ENCODE measurements around the gene MIOX.

The MIOX gene

DNA sequence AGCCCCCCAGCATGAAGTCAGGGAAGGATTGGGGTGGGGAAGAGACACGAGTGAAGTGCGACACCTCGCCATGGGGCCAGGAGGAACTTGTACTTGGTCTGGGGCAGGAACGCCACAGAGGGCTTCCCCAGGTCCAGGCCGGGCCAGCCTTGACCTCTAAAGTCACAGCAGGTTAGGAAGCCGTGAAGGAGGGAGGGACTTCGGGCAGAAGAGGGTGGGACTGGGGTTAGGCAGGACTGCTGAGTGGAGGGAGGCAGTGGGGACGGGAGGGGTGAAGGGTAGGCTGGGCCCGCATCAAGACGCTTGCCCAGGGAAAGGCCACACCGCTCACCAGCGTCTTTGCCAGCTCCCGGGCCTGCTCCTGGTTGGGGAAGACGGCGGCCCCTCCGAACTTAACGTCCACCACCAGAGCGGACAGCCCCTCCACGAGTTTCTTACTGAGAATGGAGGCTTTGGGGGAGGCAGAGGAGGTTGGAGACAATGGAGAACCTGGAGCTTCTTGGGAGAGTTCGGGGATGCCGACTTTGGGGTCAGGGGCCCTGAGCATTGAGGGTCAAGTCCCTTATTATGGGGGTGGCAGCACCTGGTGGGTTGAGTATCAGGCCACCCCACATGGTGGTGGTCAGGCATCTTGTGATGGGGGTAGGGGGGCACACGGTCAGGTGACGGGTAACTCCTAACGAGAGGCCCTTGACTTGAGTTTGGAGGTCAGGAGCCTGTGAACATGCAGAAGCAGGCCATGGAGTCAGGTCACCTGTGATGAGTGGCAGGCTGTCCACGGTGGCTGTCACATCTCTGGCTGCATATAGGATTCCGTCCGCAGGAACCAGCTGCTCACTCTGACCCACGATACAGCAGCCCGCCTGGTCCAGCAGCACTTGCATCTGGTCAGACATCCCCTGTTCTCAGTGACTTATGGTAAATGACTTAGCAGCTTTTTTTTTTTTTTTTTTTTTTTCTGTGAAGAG lies 40.5 kb downstream of the MIOX start:
- Histone ChIP-seq H3K9me3 (ENCODE audit: control insufficient read depth in 2 of 2, low read length in 2 of 2) (no peaks in the 10 kb centered on the region), H3K4me3 (ENCODE audit: low read length in 2 of 2) (peak overlapping the region; percentile 72 to 80), H3K9ac (ENCODE audit: low read length in 2 of 2) (peak overlapping the region in 1 of 2 donors; percentile 58), H3K36me3 (ENCODE audit: control insufficient read depth in 2 of 2, insufficient read depth in 2 of 2, low read length in 2 of 2) (peaks cover 5 to 9% of the 10 kb centered on the region in 2 donors), H3K27ac (ENCODE audit: low read length) (peak overlapping the region; percentile 74), H3K4me1 (ENCODE audit: control insufficient read depth, insufficient read depth, low read length) (peaks cover 61% of the 10 kb centered on the region), H3K27me3 (ENCODE audit: control insufficient read depth in 1 of 2, insufficient read depth in 2 of 2, low read length in 2 of 2) (peaks cover 10 to 33% of the 10 kb centered on the region in 2 donors)

DNA sequence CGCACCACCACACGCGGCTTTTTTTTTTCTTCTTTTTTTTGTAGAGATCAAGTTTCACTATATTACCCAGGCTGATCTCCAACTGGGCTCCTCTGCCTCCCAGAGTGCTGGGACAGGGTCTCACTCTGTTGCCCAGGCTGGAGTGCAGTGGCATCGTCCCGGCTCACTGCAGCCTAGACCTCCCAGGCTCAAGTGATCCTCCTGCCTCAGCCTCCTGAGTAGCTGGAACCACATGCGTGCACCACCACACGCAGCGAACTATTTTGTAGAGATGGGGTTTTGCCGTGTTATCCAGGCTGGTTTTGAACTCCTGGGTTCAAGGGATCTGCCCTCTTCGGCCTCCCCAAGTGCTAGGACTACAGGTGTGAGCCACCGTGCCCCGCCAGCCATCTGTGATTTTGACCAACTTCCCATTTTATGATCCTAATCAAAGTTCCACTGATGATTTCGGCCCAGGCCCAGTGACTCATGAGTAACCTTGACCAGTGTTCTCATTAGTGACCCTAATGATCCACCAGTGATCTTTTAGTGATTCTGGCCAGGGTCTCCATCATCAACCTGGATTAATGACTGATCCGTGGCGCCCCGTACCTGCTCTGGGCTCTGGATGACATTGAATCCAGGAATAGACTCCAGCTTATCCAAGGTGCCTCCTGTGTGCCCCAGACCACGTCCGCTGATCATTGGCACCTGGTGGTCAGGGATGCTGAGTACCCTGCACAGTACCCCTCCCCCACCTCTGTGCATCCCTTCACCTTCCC lies 41.4 kb downstream of the MIOX start:
- Histone ChIP-seq H3K27ac (ENCODE audit: low read length) (peak overlapping the region; percentile 6), H3K4me1 (ENCODE audit: control insufficient read depth, insufficient read depth, low read length) (peaks cover 65% of the 10 kb centered on the region), H3K9me3 (ENCODE audit: control insufficient read depth in 2 of 2, low read length in 2 of 2) (no peaks in the 10 kb centered on the region), H3K27me3 (ENCODE audit: control insufficient read depth in 1 of 2, insufficient read depth in 2 of 2, low read length in 2 of 2) (peaks cover 13 to 43% of the 10 kb centered on the region in 2 donors), H3K4me3 (ENCODE audit: low read length in 2 of 2) (peak overlapping the region in 1 of 2 donors; percentile 8), H3K9ac (ENCODE audit: low read length in 2 of 2) (no peak overlapping the region), H3K36me3 (ENCODE audit: control insufficient read depth in 2 of 2, insufficient read depth in 2 of 2, low read length in 2 of 2) (peaks cover 0 to 7% of the 10 kb centered on the region in 2 donors)

- Histone ChIP-seq H3K4me3 (ENCODE audit: low read length in 2 of 2) (peak overlapping the region in 1 of 2 donors; percentile 68), H3K4me1 (ENCODE audit: control insufficient read depth, insufficient read depth, low read length) (peaks cover 61% of the 10 kb centered on the region), H3K27me3 (ENCODE audit: control insufficient read depth in 1 of 2, insufficient read depth in 2 of 2, low read length in 2 of 2) (peaks cover 15 to 50% of the 10 kb centered on the region in 2 donors), H3K36me3 (ENCODE audit: control insufficient read depth in 2 of 2, insufficient read depth in 2 of 2, low read length in 2 of 2) (no peaks in the 10 kb centered on the region), H3K27ac (ENCODE audit: low read length) (peak overlapping the region; percentile 37), H3K9me3 (ENCODE audit: control insufficient read depth in 2 of 2, low read length in 2 of 2) (no peaks in the 10 kb centered on the region), H3K9ac (ENCODE audit: low read length in 2 of 2) (peak overlapping the region in 1 of 2 donors; percentile 14)
Observed at GRCh38 chr22:50528682-50529415, 42.2 kb downstream of the MIOX start.

- peak overlapping the region; percentile 13 to 14 for H3K9ac ChIP-seq (ENCODE audit: low read length in 2 of 2)
- no peaks in the 10 kb centered on the region for H3K9me3 ChIP-seq (ENCODE audit: control insufficient read depth in 2 of 2, low read length in 2 of 2)
- no peaks in the 10 kb centered on the region for H3K36me3 ChIP-seq (ENCODE audit: control insufficient read depth in 2 of 2, insufficient read depth in 2 of 2, low read length in 2 of 2)
- peaks cover 55% of the 10 kb centered on the region for H3K4me1 ChIP-seq (ENCODE audit: control insufficient read depth, insufficient read depth, low read length)
- H3K27ac ChIP-seq (ENCODE audit: low read length): peak overlapping the region; percentile 37
- H3K27me3 ChIP-seq (ENCODE audit: control insufficient read depth in 1 of 2, insufficient read depth in 2 of 2, low read length in 2 of 2): peaks cover 15 to 56% of the 10 kb centered on the region in 2 donors
- H3K4me3 ChIP-seq (ENCODE audit: low read length in 2 of 2): peak overlapping the region; percentile 4 to 68
Observed at GRCh38 chr22:50529416-50529896, 42.8 kb downstream of the MIOX start.

GRCh38 chr22:50529897-50530579 lies 43.4 kb downstream of the MIOX start, which contains the start of gene TYMP:
Gene TYMP, minus strand, starts transcription at chr22:50530012. Its CDS starts 303 bp downstream, at chr22:50529709.
- peak within 1 kb of the TSS; percentile 55 to 74 for H3K9ac ChIP-seq (ENCODE audit: low read length in 2 of 2)
- H3K9me3 ChIP-seq (ENCODE audit: control insufficient read depth in 2 of 2, low read length in 2 of 2): no peaks in the 10 kb centered on the region
- peak within 1 kb of the TSS; percentile 55 to 68 for H3K4me3 ChIP-seq (ENCODE audit: low read length in 2 of 2)
- H3K4me1 ChIP-seq (ENCODE audit: control insufficient read depth, insufficient read depth, low read length): peaks cover 50% of the 10 kb centered on the region
- peaks cover 15 to 59% of the 10 kb centered on the region in 2 donors for H3K27me3 ChIP-seq (ENCODE audit: control insufficient read depth in 1 of 2, insufficient read depth in 2 of 2, low read length in 2 of 2)
- H3K36me3 ChIP-seq (ENCODE audit: control insufficient read depth in 2 of 2, insufficient read depth in 2 of 2, low read length in 2 of 2): no peaks in the 10 kb centered on the region
- peak within 1 kb of the TSS; percentile 71 for H3K27ac ChIP-seq (ENCODE audit: low read length)

- Histone ChIP-seq H3K27me3 (ENCODE audit: control insufficient read depth in 1 of 2, insufficient read depth in 2 of 2, low read length in 2 of 2) (peaks cover 15 to 62% of the 10 kb centered on the region in 2 donors), H3K4me3 (ENCODE audit: low read length in 2 of 2) (peak overlapping the region in 1 of 2 donors; percentile 68), H3K27ac (ENCODE audit: low read length) (peak overlapping the region; percentile 71), H3K9ac (ENCODE audit: low read length in 2 of 2) (peak overlapping the region; percentile 55 to 74), H3K4me1 (ENCODE audit: control insufficient read depth, insufficient read depth, low read length) (peaks cover 46% of the 10 kb centered on the region), H3K9me3 (ENCODE audit: control insufficient read depth in 2 of 2, low read length in 2 of 2) (no peaks in the 10 kb centered on the region), H3K36me3 (ENCODE audit: control insufficient read depth in 2 of 2, insufficient read depth in 2 of 2, low read length in 2 of 2) (no peaks in the 10 kb centered on the region)
Observed at GRCh38 chr22:50530580-50530876, 43.9 kb downstream of the MIOX start.

GRCh38 chr22:50530877-50531545 lies 44.4 kb downstream of the MIOX start:
- Histone ChIP-seq H3K27me3 (ENCODE audit: control insufficient read depth in 1 of 2, insufficient read depth in 2 of 2, low read length in 2 of 2) (peaks cover 15 to 64% of the 10 kb centered on the region in 2 donors), H3K4me1 (ENCODE audit: control insufficient read depth, insufficient read depth, low read length) (peaks cover 46% of the 10 kb centered on the region), H3K4me3 (ENCODE audit: low read length in 2 of 2) (peak overlapping the region; percentile 55 to 68), H3K9me3 (ENCODE audit: control insufficient read depth in 2 of 2, low read length in 2 of 2) (no peaks in the 10 kb centered on the region), H3K27ac (ENCODE audit: low read length) (peak overlapping the region; percentile 71), H3K9ac (ENCODE audit: low read length in 2 of 2) (peak overlapping the region; percentile 58 to 74), H3K36me3 (ENCODE audit: control insufficient read depth in 2 of 2, insufficient read depth in 2 of 2, low read length in 2 of 2) (no peaks in the 10 kb centered on the region)

GRCh38 chr22:50531546-50531961 lies 44.9 kb downstream of the MIOX start:
- Histone ChIP-seq H3K4me3 (ENCODE audit: low read length in 2 of 2) (peak overlapping the region; percentile 55 to 68), H3K36me3 (ENCODE audit: control insufficient read depth in 2 of 2, insufficient read depth in 2 of 2, low read length in 2 of 2) (no peaks in the 10 kb centered on the region), H3K9me3 (ENCODE audit: control insufficient read depth in 2 of 2, low read length in 2 of 2) (no peaks in the 10 kb centered on the region), H3K27ac (ENCODE audit: low read length) (peak overlapping the region; percentile 71), H3K4me1 (ENCODE audit: control insufficient read depth, insufficient read depth, low read length) (peaks cover 42% of the 10 kb centered on the region), H3K9ac (ENCODE audit: low read length in 2 of 2) (peak overlapping the region; percentile 58 to 74), H3K27me3 (ENCODE audit: control insufficient read depth in 1 of 2, insufficient read depth in 2 of 2, low read length in 2 of 2) (peaks cover 19 to 66% of the 10 kb centered on the region in 2 donors)

DNA sequence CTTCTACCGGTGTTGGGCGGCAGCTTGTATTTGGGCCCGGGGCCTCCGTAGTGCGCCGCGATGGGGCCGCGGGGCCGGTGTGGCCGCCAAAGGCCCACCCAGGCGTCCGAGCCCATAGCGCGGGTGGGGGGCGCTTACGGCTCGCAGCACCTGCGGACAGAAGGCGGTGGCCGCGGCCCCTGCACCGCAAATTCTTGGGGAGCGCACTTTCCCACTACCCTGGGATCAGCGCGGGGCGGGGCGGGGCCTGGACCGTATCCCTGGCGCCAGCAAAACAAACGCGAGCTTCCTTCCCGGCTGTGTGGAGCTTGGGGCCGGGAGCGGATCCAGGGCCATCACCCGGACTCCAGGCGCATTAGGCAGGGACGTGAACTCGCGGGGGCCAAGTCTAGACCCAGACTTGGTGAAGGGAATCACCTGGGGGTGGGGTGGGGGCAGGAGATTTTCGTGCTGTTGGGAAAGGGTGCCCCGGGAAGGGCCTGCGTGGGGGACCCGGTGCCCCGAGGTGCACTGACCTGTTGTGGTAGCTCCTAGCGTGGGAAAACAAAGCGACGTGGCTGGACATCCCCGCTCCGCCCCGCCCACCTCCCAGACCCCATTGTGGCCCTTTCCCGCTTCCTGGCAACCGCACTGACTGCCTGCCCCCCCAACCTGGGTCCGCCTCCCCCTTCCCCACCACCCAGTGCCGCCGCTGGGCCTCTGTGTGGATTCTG lies 45.5 kb downstream of the MIOX start:
- Histone ChIP-seq H3K9me3 (ENCODE audit: control insufficient read depth in 2 of 2, low read length in 2 of 2) (no peaks in the 10 kb centered on the region), H3K4me1 (ENCODE audit: control insufficient read depth, insufficient read depth, low read length) (peaks cover 37% of the 10 kb centered on the region), H3K9ac (ENCODE audit: low read length in 2 of 2) (peak overlapping the region in 1 of 2 donors; percentile 74), H3K36me3 (ENCODE audit: control insufficient read depth in 2 of 2, insufficient read depth in 2 of 2, low read length in 2 of 2) (no peaks in the 10 kb centered on the region), H3K27me3 (ENCODE audit: control insufficient read depth in 1 of 2, insufficient read depth in 2 of 2, low read length in 2 of 2) (peaks cover 19 to 66% of the 10 kb centered on the region in 2 donors), H3K4me3 (ENCODE audit: low read length in 2 of 2) (peak overlapping the region; percentile 55 to 68), H3K27ac (ENCODE audit: low read length) (peak overlapping the region; percentile 71)

Measured in stomach smooth muscle (tissue), 2 donors.